HEK293T (cell line): ENCODE measurements around the gene SCAP.

ENCODE experiments used
- ARNT ChIP-seq: fragments of 450-650 bp; IDR thresholded peaks from 2 replicates; pipeline ENCODE4 v1.6.1; 2017; ENCODE audit warnings: mild to moderate bottlenecking
- BHLHE40 ChIP-seq: fragments of 450-650 bp; IDR thresholded peaks from 2 replicates; pipeline ENCODE4 v1.6.1; 2016; ENCODE audit warnings: mild to moderate bottlenecking, moderate library complexity, borderline replicate concordance
- ELF4 ChIP-seq: fragments of 450-650 bp; IDR thresholded peaks from 2 replicates; pipeline ENCODE4 v1.6.1; 2017; ENCODE audit warnings: antibody characterized with exemption
- FOXA1 ChIP-seq: fragments of 450-650 bp; IDR thresholded peaks from 2 replicates; pipeline ENCODE4 v1.6.1; 2016; ENCODE audit warnings: mild to moderate bottlenecking
- FOXM1 ChIP-seq: fragments of 450-650 bp; IDR thresholded peaks from 2 replicates; pipeline ENCODE4 v1.6.1; 2017; ENCODE audit warnings: mild to moderate bottlenecking, borderline replicate concordance
- PKNOX1 ChIP-seq: fragments of 450-650 bp; IDR thresholded peaks from 2 replicates; pipeline ENCODE4 v1.6.1; 2016

- no peak for TF ChIP-seq FOXA1
- no peak for TF ChIP-seq ARNT
- TF ChIP-seq ELF4 = no peak
- no peak for TF ChIP-seq PKNOX1
- no peak for TF ChIP-seq BHLHE40
- TF ChIP-seq FOXM1 = no peak
Measured at GRCh38 chr3:47367631-47368030, 108.1 kb downstream of the SCAP start.
